GM12891 (cell line): ENCODE measurements around the gene NOL9.

Experiments used
- DNase-seq: peaks from one replicate; pipeline ENCODE4 v3.0.0; 2011; ENCODE audit warnings: low spot score; ENCODE audit not compliant: insufficient read length
- FAIRE-seq: peaks from 2 replicates; lab custom pipeline; 2011; peaks lifted over from hg19 to GRCh38; lab: Jason Lieb, UNC
- PAX5 ChIP-seq: IDR thresholded peaks from 2 replicates; pipeline ENCODE4 v1.6.1; 2011; ENCODE audit warnings: low read length, moderate library complexity, mild to moderate bottlenecking; ENCODE audit not compliant: insufficient read depth, severe bottlenecking
- POLR2A ChIP-seq: IDR thresholded peaks from 2 replicates; pipeline ENCODE4 v1.6.1; 2011; ENCODE audit warnings: low read depth, low read length, control low read depth
- POLR2AphosphoS5 ChIP-seq: IDR thresholded peaks from 2 replicates; pipeline ENCODE4 v1.6.1; 2011; ENCODE audit warnings: low read depth, low read length, control low read depth
- POU2F2 ChIP-seq: IDR thresholded peaks from 2 replicates; pipeline ENCODE4 v1.6.1; 2011; ENCODE audit warnings: low read depth, mild to moderate bottlenecking, control low read depth, low read length, moderate library complexity
- SPI1 ChIP-seq: IDR thresholded peaks from 2 replicates; pipeline ENCODE4 v1.6.1; 2011; ENCODE audit warnings: low read depth, low read length, control low read depth
- TAF1 ChIP-seq: IDR thresholded peaks from 2 replicates; pipeline ENCODE4 v1.6.1; 2011; ENCODE audit warnings: low read depth, low read length, control low read depth

Gene NOL9

DNA sequence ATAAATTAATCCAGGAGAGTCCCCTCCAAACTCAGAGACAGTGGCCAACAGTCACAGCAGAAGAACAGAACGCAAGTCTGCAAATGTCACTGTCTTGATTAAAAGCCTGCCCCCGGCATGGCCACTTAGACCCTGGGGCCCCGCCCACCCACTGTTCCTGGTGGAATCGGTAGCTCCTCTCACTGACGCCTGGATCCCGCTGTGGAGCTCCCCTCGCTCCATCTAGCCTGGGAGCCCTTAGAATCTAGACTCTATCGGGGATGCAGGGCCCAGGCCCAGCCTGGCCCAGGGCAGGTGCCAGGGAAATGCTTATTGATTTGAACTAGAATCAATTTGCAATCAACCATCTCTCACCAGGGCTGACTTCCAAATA is 41.4 kb downstream of the NOL9 start:
- TF ChIP-seq POU2F2, result no peak
- no peak for TF ChIP-seq SPI1
- no peak for TF ChIP-seq POLR2AphosphoS5
- no peak for TF ChIP-seq TAF1
- no peak for TF ChIP-seq PAX5
- no peak for FAIRE-seq
- no peak for DNase-seq

DNA sequence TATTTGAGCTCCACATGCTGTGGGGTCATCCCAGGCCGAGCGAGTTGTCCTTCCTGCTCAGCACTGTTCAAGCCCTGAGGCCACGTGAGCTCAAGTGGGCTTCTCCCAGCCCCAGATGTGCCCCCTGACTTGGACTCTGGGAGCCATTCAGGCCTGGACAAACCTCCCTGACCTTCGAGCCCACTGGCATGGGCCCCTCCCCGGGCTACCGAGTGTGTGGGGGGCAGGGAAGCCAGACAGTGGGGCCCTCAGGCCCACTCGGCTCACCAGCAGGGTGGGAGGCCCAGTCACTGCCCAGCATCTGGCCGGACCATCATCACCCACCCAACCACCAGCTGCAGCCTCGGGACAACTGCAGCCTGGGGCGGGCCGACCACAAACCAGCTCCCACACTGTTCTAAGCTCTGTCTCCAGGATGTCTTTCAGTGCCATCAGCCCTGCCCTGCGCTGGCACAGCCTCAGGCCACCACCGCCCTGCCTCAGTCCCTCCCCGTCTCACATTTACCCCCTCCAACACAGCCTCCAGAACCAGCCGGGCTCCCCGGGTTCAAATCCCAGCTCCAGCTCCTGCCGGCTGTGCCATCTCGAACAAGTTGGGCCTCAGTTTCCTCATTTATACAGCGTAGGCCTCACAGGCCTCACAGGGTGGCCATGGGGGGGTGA is 41.9 kb downstream of the NOL9 start:
- FAIRE-seq (no peak), DNase-seq (no peak)
- TF ChIP-seq POU2F2 (no peak), SPI1 (no peak), POLR2AphosphoS5 (no peak), TAF1 (no peak), POLR2A (no peak), PAX5 (no peak)

DNA sequence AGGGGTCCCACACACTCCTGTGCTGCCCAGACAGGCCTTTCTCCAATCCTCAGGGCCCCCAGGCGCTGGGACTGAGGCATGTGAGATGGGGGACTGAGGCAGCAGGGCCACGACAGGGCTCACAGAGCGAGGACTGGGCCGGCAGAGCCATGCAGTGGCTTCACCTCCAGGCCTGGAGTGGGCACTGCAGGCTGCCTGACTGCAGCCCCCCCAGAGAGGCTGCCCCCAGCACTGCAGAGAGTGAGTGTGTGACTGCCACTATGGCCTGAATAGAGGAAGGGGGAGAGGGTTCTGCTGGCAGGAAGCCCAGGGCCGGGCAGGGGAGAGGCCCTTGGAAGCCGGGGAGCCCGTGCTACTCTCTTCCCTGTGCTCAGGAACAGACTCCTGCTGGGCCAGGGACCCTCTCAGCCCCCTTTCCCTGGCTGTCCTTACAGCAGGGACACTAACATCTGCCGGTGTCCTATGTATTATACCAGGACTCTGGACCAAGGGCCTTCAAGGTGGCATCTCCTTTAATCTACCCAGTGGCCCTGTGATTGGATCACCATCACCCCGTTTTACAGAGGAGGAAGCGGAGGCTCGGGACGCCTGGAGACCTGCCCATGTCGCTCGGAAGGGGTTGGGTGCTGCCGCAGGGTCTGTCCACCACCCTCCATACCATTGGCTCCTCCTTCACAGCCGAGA is 42.6 kb downstream of the NOL9 start:
- TF ChIP-seq POLR2A (no peak), POLR2AphosphoS5 (no peak), TAF1 (no peak), SPI1 (no peak), POU2F2 (no peak), PAX5 (no peak)
- no peak for DNase-seq
- FAIRE-seq, result no peak

DNA sequence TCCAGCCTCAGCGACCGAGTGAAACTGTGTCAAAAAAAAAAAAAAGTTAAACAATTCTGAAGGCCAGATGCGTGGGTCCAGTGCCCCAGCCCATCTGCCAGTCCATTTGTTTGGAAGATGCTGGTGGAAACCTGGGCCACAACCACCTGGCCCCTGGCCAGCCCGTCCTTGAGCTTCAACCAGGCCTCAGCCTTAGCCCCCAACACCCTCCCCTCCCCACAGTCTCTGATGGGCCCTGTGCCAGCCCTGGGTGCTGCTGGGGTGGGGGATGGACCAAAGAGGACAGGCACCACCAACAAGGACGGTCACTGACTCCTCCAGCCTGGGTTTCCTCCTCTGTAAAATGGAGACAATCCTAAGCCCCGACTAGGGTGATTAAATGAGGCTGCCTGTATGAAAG is 43.3 kb downstream of the NOL9 start:
- TF ChIP-seq POLR2A, result no peak
- TF ChIP-seq PAX5, result no peak
- TF ChIP-seq POLR2AphosphoS5, result no peak
- TF ChIP-seq SPI1, result no peak
- TF ChIP-seq POU2F2, result no peak
- no peak for TF ChIP-seq TAF1
- no peak for DNase-seq
- FAIRE-seq, result no peak

DNA sequence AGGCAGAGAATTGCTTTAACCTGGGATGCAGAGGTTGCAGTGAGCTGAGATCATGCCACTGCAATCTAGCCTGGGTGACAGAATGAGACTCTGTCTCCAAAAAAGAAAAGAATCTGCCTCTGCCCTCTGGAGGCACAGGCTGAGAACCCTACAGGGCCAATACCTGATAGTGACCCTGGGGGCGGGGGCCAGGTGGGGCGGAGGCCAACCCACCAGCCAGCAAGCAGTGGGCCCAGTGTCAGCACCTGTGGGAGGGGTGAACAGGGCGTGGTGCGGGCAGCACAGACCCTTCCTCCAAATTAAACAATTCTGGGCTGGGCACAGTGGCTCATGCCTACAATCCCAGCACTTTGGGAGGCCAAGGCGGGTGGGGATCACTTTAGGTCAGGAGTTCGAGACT is 43.8 kb downstream of the NOL9 start:
- FAIRE-seq, result no peak
- DNase-seq, result no peak

DNA sequence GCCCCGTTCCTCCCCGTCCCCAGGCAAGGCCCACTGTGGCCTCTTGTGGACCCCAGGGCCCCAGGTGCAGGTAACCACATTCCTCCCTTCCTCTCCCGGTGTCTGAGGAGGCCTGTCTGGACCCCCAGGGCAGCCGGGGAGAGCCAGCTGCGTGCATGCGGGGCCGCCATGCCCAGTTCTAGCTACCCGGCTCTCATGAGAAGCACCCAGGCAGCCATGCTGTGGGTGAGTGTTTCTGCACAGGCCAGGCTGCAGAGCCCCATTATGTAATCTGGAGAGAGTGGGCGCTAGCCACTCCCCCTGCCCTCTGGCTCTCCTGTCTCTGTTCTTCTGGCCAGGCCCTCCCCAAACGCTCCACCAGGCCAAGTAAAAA is 44.4 kb downstream of the NOL9 start:
- TF ChIP-seq PAX5 (no peak), POLR2A (no peak), POU2F2 (no peak), POLR2AphosphoS5 (no peak), SPI1 (no peak), TAF1 (no peak)
- DNase-seq, result peak; percentile 20
- FAIRE-seq, result no peak

More for the DNA sequence above, 43.8 kb downstream of the NOL9 start:
- TF ChIP-seq POLR2A, result no peak
- no peak for TF ChIP-seq POU2F2
- TF ChIP-seq SPI1, result no peak
- no peak for TF ChIP-seq POLR2AphosphoS5
- TF ChIP-seq TAF1, result no peak
- TF ChIP-seq PAX5, result no peak

DNA sequence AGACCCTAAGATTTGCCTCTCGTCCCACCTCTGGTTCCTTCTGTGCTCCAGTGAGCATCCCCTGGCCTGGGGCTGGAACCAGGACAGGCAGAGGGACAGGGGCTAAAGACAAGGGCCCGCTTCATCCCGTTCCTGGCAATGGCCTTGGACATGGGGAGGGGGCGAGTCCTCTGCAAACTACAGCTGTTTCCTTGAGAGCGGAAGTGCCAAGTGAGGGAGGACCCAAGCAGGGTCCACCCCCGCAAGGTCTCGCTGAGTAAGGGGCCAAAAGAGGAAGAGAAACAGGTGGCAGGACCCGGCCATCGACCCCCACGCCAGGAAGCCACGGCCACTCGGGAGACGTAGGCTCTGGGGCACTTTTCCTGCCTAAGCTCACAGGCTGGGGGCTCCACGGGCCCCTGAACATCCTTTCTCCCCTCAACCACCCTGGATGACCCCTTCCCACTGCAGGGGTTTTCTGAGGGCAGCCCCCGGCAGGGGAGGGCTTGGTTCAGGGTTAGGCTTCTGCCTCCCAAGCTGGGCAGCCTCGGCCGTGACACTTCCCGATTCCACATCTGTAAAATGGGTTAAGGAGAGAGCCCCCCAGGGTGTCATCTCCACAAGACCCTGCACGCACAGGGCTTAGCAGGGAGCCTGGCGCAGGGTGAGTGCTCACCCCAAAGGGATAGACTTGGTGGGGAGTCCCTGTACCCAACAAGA is 44.9 kb downstream of the NOL9 start:
- DNase-seq (no peak), FAIRE-seq (no peak)
- TF ChIP-seq PAX5 (no peak), POU2F2 (no peak), TAF1 (no peak), POLR2A (no peak), SPI1 (peak; percentile 37; the same call in 1 of the 2 replicates)

DNA sequence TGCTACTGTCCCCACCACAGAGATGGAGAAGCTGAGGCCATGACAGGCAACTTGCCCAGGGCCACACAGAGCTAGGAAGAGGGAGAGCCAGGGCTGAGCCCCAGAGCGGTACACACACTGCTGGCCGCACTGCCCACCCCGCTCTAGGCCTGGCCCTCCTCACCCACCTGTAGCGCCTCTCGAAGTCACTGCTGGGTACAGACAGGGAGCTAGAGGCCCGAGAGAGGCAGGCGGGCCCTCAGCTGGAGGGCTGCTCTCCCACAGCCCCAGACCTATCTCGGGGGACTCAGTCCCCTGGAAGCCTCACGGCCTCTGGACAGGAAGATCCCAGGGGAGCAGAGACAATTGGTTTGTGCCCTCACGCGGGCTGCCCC is 45.5 kb downstream of the NOL9 start:
- TF ChIP-seq PAX5, result no peak
- TF ChIP-seq POU2F2, result no peak
- no peak for TF ChIP-seq SPI1
- TF ChIP-seq TAF1, result no peak
- TF ChIP-seq POLR2A, result no peak
- no peak for TF ChIP-seq POLR2AphosphoS5
- FAIRE-seq, result no peak
- DNase-seq, result no peak

DNA sequence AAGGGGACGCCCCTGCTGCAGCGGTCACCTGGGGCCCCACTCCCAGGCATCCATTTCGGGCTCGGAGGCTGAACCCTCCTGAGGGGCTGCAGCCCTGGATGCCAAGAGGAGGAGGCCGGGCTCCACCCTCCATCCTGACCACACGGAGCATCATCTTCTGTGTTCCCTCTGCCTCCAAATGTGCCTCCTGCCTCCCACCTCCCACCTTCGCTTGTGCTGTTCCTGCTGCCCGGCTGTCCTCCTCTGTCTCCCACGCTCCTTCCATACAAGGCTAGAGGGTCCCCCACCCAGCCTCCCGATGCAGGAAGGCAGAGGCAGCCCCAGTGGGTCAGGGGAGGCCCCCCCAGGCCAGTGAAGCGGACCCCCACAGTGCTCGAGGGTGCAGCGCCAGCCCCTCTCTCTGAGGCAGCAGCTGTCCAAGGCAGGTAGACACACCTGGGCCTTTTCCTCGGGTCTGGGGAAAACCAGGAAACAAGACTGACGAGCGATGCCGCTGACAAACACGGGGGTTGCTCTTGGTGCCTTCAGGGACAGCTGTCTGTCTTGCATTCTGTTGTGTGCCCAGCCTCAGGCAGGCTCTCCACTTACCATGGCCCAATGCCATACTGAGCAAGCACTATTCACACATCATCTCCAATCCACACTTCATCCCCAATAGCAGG is 46.0 kb downstream of the NOL9 start:
- peak; percentile 17 for DNase-seq
- no peak for TF ChIP-seq PAX5
- TF ChIP-seq TAF1, result no peak
- TF ChIP-seq POU2F2, result no peak
- TF ChIP-seq POLR2A, result no peak
- TF ChIP-seq POLR2AphosphoS5, result no peak
- TF ChIP-seq SPI1, result no peak
- FAIRE-seq, result no peak

DNA sequence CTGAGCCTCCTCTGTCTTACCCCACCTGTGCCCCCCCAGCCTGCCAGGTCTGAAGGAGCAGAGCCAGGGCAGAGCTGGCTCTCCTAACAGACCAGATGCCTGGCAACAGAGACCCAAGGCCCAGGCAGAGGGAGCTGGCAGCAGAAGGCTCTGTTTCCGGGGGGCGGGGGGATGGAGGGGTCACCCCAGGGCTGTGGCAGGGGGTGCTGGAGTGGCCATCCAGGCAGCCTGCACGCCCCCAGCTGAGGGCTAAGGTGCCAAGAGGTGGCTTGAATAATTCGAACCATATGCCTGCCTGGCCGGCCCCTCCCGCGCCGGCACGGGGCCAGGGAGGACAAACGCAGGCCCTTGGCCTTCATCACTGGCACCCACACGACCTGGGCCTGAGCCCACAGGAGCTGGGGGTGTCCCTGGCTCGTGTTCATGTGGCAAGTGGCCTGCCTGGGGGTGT is 46.8 kb downstream of the NOL9 start:
- TF ChIP-seq TAF1 (no peak), POU2F2 (no peak), SPI1 (no peak), POLR2A (no peak), POLR2AphosphoS5 (no peak), PAX5 (no peak)
- DNase-seq (no peak), FAIRE-seq (no peak)
